ENCODE measurements around the gene PTCD1.

The PTCD1 gene

GRCh38 chr7:99379043-99379577, 59.5 kb downstream of the PTCD1 start:
- peak overlapping the region; percentile 26; the same call in 1 of the 2 replicates for H3K4me2 ChIP-seq (ENCODE audit: insufficient read depth, low read length)
- no peak overlapping the region for H3K4me3 ChIP-seq (ENCODE audit: low read depth in 1 of 2, low read length in 2 of 2)
- H3K27me3 ChIP-seq (ENCODE audit: insufficient read depth, low read length, poor library complexity): no peaks in the 10 kb centered on the region
- no peak for DNase-seq
- peaks cover 44% of the 10 kb centered on the region for H3K4me1 ChIP-seq (ENCODE audit: insufficient read depth, low read length)
- no peak overlapping the region for H2AFZ ChIP-seq (ENCODE audit: low read depth, low read length)
- no peak for ATAC-seq (ENCODE audit: insufficient read depth, low read depth)
- H3K79me2 ChIP-seq (ENCODE audit: insufficient read depth, low read length): peaks cover 82% of the 10 kb centered on the region
- H3K27ac ChIP-seq (ENCODE audit: low read length): peak overlapping the region; percentile 85
- no peak for TF ChIP-seq CTCF (IDR thresholded peaks at IDR 0.05; ENCODE audit: borderline replicate concordance, extremely low read depth, low read length, poor library complexity, severe bottlenecking)
- no peak for TF ChIP-seq EZH2 (IDR thresholded peaks at IDR 0.05; ENCODE audit: borderline replicate concordance, low read depth, low read length, severe bottlenecking)
- H4K20me1 ChIP-seq (ENCODE audit: insufficient read depth, low read length): peaks cover 34% of the 10 kb centered on the region
- H3K9ac ChIP-seq (ENCODE audit: low read depth, low read length): peak overlapping the region; percentile 21; the same call in 1 of the 2 replicates
- peaks cover 37% of the 10 kb centered on the region for H3K36me3 ChIP-seq (ENCODE audit: insufficient read depth, low read length)
- no peaks in the 10 kb centered on the region for H3K9me3 ChIP-seq (ENCODE audit: insufficient read depth, low read length, severe bottlenecking)

GRCh38 chr7:99375070-99375807, 63.4 kb downstream of the PTCD1 start:
- peak overlapping the region; percentile 89 for H2AFZ ChIP-seq (ENCODE audit: low read depth, low read length)
- DNase-seq (peak; percentile 73), ATAC-seq (ENCODE audit: insufficient read depth, low read depth) (peak; percentile 74)
- no peak for TF ChIP-seq EZH2 (IDR thresholded peaks at IDR 0.05; ENCODE audit: borderline replicate concordance, low read depth, low read length, severe bottlenecking)
- TF ChIP-seq CTCF (IDR thresholded peaks at IDR 0.05; ENCODE audit: borderline replicate concordance, extremely low read depth, low read length, poor library complexity, severe bottlenecking): no peak
- H3K9me3 ChIP-seq (ENCODE audit: insufficient read depth, low read length, severe bottlenecking): no peaks in the 10 kb centered on the region
- peaks cover 47% of the 10 kb centered on the region for H3K79me2 ChIP-seq (ENCODE audit: insufficient read depth, low read length)
- peaks cover 18% of the 10 kb centered on the region for H3K36me3 ChIP-seq (ENCODE audit: insufficient read depth, low read length)
- peak overlapping the region; percentile 65 for H3K9ac ChIP-seq (ENCODE audit: low read depth, low read length)
- H4K20me1 ChIP-seq (ENCODE audit: insufficient read depth, low read length): peaks cover 16% of the 10 kb centered on the region
- H3K4me3 ChIP-seq (ENCODE audit: low read depth in 1 of 2, low read length in 2 of 2): peak overlapping the region; percentile 78 to 83
- H3K4me1 ChIP-seq (ENCODE audit: insufficient read depth, low read length): peaks cover 33% of the 10 kb centered on the region
- H3K27ac ChIP-seq (ENCODE audit: low read length): peak overlapping the region; percentile 68
- peak overlapping the region; percentile 79 for H3K4me2 ChIP-seq (ENCODE audit: insufficient read depth, low read length)
- H3K27me3 ChIP-seq (ENCODE audit: insufficient read depth, low read length, poor library complexity): no peaks in the 10 kb centered on the region

- Histone ChIP-seq H3K79me2 (ENCODE audit: insufficient read depth, low read length) (peaks cover 39% of the 10 kb centered on the region), H3K9ac (ENCODE audit: low read depth, low read length) (peak within 1 kb of the TSS; percentile 65), H3K4me2 (ENCODE audit: insufficient read depth, low read length) (peak within 1 kb of the TSS; percentile 79), H2AFZ (ENCODE audit: low read depth, low read length) (peak within 1 kb of the TSS; percentile 89), H3K9me3 (ENCODE audit: insufficient read depth, low read length, severe bottlenecking) (no peaks in the 10 kb centered on the region), H4K20me1 (ENCODE audit: insufficient read depth, low read length) (peaks cover 11% of the 10 kb centered on the region), H3K27ac (ENCODE audit: low read length) (peak within 1 kb of the TSS; percentile 68), H3K4me3 (ENCODE audit: low read depth in 1 of 2, low read length in 2 of 2) (peak within 1 kb of the TSS; percentile 78 to 83), H3K27me3 (ENCODE audit: insufficient read depth, low read length, poor library complexity) (no peaks in the 10 kb centered on the region), H3K4me1 (ENCODE audit: insufficient read depth, low read length) (peaks cover 25% of the 10 kb centered on the region), H3K36me3 (ENCODE audit: insufficient read depth, low read length) (peaks cover 18% of the 10 kb centered on the region)
- DNase-seq: peak; percentile 86
- peak; percentile 82 for ATAC-seq (ENCODE audit: insufficient read depth, low read depth)
- TF ChIP-seq CTCF (IDR thresholded peaks at IDR 0.05; ENCODE audit: borderline replicate concordance, extremely low read depth, low read length, poor library complexity, severe bottlenecking): no peak
- TF ChIP-seq EZH2 (IDR thresholded peaks at IDR 0.05; ENCODE audit: borderline replicate concordance, low read depth, low read length, severe bottlenecking): no peak
Measured at GRCh38 chr7:99374111-99375064, 64.2 kb downstream of the PTCD1 start, which contains the start of gene ARPC1B. ARPC1B (plus strand) TSS chr7:99374730; CDS start chr7:99385715, 10,985 bp downstream.

Measured in DND-41 (cell line).